HEK293 (cell line): ENCODE measurements around the gene IL10RB.
A peak's percentile ranks its signal among the peaks of the same experiment; 100 is the strongest.

ENCODE experiments used
- CTCF ChIA-PET: fragments of 350-600 bp; formaldehyde crosslinking; extraction: SDS; loops from one replicate; lab custom pipeline; 2021; ENCODE audit warnings: antibody characterized with exemption; lab: Yijun Ruan, JAX
- POLR2A ChIA-PET: fragments of 300-600 bp; formaldehyde crosslinking; extraction: SDS; loops from one replicate; lab custom pipeline; 2020; ENCODE audit warnings: antibody characterized with exemption, inconsistent platforms; lab: Yijun Ruan, JAX
- H3K27ac ChIP-seq: fragments of 200-500 bp; sonication (Bioruptor generic); 2 replicates; pipeline ENCODE4 v1.5.1; 2014; ENCODE audit warnings: low read depth, low read length, control low read depth, inconsistent platforms; ENCODE audit errors: extremely low read depth
- H3K36me3 ChIP-seq, 2 experiments: fragments of 200-500 bp in 1 of 2; sonication (Bioruptor generic) in 1 of 2; 1 replicate in 1 of 2; 2 replicates in 1 of 2; pipeline ENCODE4 v1.5.1; 2014 to 2017; ENCODE audit warnings: inconsistent platforms in 2 of 2, low read length in 2 of 2; ENCODE audit not compliant: control insufficient read depth in 2 of 2, insufficient read depth in 1 of 2
- H3K4me1 ChIP-seq: fragments of 200-500 bp; sonication (Bioruptor generic); 2 replicates; pipeline ENCODE4 v1.5.1; 2014; ENCODE audit warnings: mild to moderate bottlenecking, low read length, inconsistent platforms; ENCODE audit not compliant: control insufficient read depth, insufficient read depth
- H3K4me3 ChIP-seq: 2 replicates; pipeline ENCODE4 v1.5.1; 2011; ENCODE audit warnings: low read depth, mild to moderate bottlenecking, control low read depth, low read length, moderate library complexity
- H3K9me3 ChIP-seq: fragments of 200-500 bp; sonication (Bioruptor generic); 2 replicates; pipeline ENCODE4 v1.5.1; 2014; ENCODE audit warnings: low read depth, low read length, inconsistent platforms; ENCODE audit not compliant: control insufficient read depth, insufficient read depth
- BCL11A ChIP-seq: fragments of 450-650 bp; formaldehyde crosslinking; IDR thresholded peaks from 2 replicates; pipeline ENCODE4 v1.5.1; 2016; ENCODE audit warnings: low read depth, missing biosample characterization, missing genetic modification characterization
- BCL11B ChIP-seq: fragments of 450-650 bp; formaldehyde crosslinking; IDR thresholded peaks from 2 replicates; pipeline ENCODE4 v1.5.1; 2016; ENCODE audit warnings: low read depth, missing biosample characterization, missing genetic modification characterization
- HOXC10 ChIP-seq: sonication (generic); formaldehyde crosslinking; IDR thresholded peaks from 2 replicates; pipeline ENCODE4 v1.8.1; 2023; ENCODE audit warnings: mild to moderate bottlenecking, missing genetic modification reagents
- HOXD13 ChIP-seq: sonication (generic); formaldehyde crosslinking; IDR thresholded peaks from 2 replicates; pipeline ENCODE4 v1.8.0; 2022; ENCODE audit warnings: missing genetic modification reagents, borderline replicate concordance
- KLF16 ChIP-seq: fragments of 450-650 bp; formaldehyde crosslinking; IDR thresholded peaks from 2 replicates; pipeline ENCODE4 v1.5.1; 2017; ENCODE audit warnings: missing biosample characterization, missing genetic modification characterization
- MYNN ChIP-seq: fragments of 450-650 bp; formaldehyde crosslinking; IDR thresholded peaks from 2 replicates; pipeline ENCODE4 v1.5.1; 2016; ENCODE audit warnings: missing biosample characterization, missing genetic modification characterization, borderline replicate concordance
- MZF1 ChIP-seq: fragments of 450-650 bp; formaldehyde crosslinking; IDR thresholded peaks from 2 replicates; pipeline ENCODE4 v1.5.1; 2017; ENCODE audit warnings: missing biosample characterization, missing genetic modification characterization, borderline replicate concordance
- SCRT2 ChIP-seq: fragments of 450-650 bp; formaldehyde crosslinking; IDR thresholded peaks from 2 replicates; pipeline ENCODE4 v1.5.1; 2016; ENCODE audit warnings: missing biosample characterization, missing genetic modification characterization
- SP2 ChIP-seq: fragments of 450-650 bp; formaldehyde crosslinking; IDR thresholded peaks from 2 replicates; pipeline ENCODE4 v1.5.1; 2016; ENCODE audit warnings: missing biosample characterization, missing genetic modification characterization
- TCF7L2 ChIP-seq: IDR thresholded peaks from 2 replicates; pipeline ENCODE4 v1.6.1; 2011; ENCODE audit warnings: low read depth, mild to moderate bottlenecking, inconsistent platforms, low read length, moderate library complexity, borderline replicate concordance
- YY2 ChIP-seq: fragments of 450-650 bp; formaldehyde crosslinking; IDR thresholded peaks from 2 replicates; pipeline ENCODE4 v1.5.1; 2016; ENCODE audit warnings: missing biosample characterization, missing genetic modification characterization
- ZBTB1 ChIP-seq: fragments of 450-650 bp; formaldehyde crosslinking; IDR thresholded peaks from 2 replicates; pipeline ENCODE4 v1.5.1; 2016; ENCODE audit warnings: missing biosample characterization, missing genetic modification characterization
- ZNF133 ChIP-seq: fragments of 450-650 bp; formaldehyde crosslinking; IDR thresholded peaks from 2 replicates; pipeline ENCODE4 v1.5.1; 2016; ENCODE audit warnings: missing biosample characterization, missing genetic modification characterization
- ZNF16 ChIP-seq: fragments of 450-650 bp; formaldehyde crosslinking; IDR thresholded peaks from 2 replicates; pipeline ENCODE4 v1.5.1; 2016; ENCODE audit warnings: low read depth, missing biosample characterization, missing genetic modification characterization
- ZNF211 ChIP-seq: fragments of 450-650 bp; formaldehyde crosslinking; IDR thresholded peaks from 2 replicates; pipeline ENCODE4 v1.5.1; 2016; ENCODE audit warnings: low read depth, missing biosample characterization, missing genetic modification characterization
- ZNF266 ChIP-seq: fragments of 450-650 bp; formaldehyde crosslinking; IDR thresholded peaks from 2 replicates; pipeline ENCODE4 v1.5.1; 2016; ENCODE audit warnings: missing biosample characterization, missing genetic modification characterization, low read depth
- ZNF37A ChIP-seq: fragments of 450-650 bp; IDR thresholded peaks from 2 replicates; pipeline ENCODE4 v1.5.1; 2018; ENCODE audit warnings: missing biosample characterization, missing genetic modification characterization
- ZNF404 ChIP-seq: fragments of 450-650 bp; formaldehyde crosslinking; IDR thresholded peaks from 2 replicates; pipeline ENCODE4 v1.5.1; 2017; ENCODE audit warnings: missing biosample characterization, missing genetic modification characterization
- ZNF433 ChIP-seq: fragments of 450-650 bp; formaldehyde crosslinking; IDR thresholded peaks from 2 replicates; pipeline ENCODE4 v1.5.1; 2016; ENCODE audit warnings: missing biosample characterization, missing genetic modification characterization, low read depth
- ZNF510 ChIP-seq: fragments of 450-650 bp; formaldehyde crosslinking; IDR thresholded peaks from 2 replicates; pipeline ENCODE4 v1.5.1; 2018; ENCODE audit warnings: mild to moderate bottlenecking, missing genetic modification characterization, missing biosample characterization; ENCODE audit not compliant: insufficient replicate concordance
- ZNF555 ChIP-seq: fragments of 450-650 bp; formaldehyde crosslinking; conservative IDR thresholded peaks from 2 replicates; pipeline ENCODE4 v1.5.1; 2017; ENCODE audit warnings: missing biosample characterization, mild to moderate bottlenecking, missing genetic modification characterization, inconsistent platforms
- ZNF621 ChIP-seq: fragments of 450-650 bp; formaldehyde crosslinking; IDR thresholded peaks from 2 replicates; pipeline ENCODE4 v1.5.1; 2017; ENCODE audit warnings: missing biosample characterization, missing genetic modification characterization
- ZNF777 ChIP-seq: fragments of 450-650 bp; formaldehyde crosslinking; IDR thresholded peaks from 2 replicates; pipeline ENCODE4 v1.5.1; 2017; ENCODE audit warnings: missing biosample characterization, missing genetic modification characterization, borderline replicate concordance
- ZSCAN4 ChIP-seq: fragments of 450-650 bp; formaldehyde crosslinking; IDR thresholded peaks from 2 replicates; pipeline ENCODE4 v1.5.1; 2017; ENCODE audit warnings: missing biosample characterization, missing genetic modification characterization
- TF ChIP-seq, protein P1 (sequence below): fragments of 450-650 bp; formaldehyde crosslinking; IDR thresholded peaks from 2 replicates; pipeline ENCODE4 v1.5.1; 2016; ENCODE audit warnings: missing biosample characterization, missing genetic modification characterization
- TF ChIP-seq, protein P2 (sequence below): fragments of 450-650 bp; formaldehyde crosslinking; IDR thresholded peaks from 2 replicates; pipeline ENCODE4 v1.5.1; 2016; ENCODE audit warnings: missing biosample characterization, missing genetic modification characterization
- TF ChIP-seq, protein P3 (sequence below): fragments of 450-650 bp; formaldehyde crosslinking; IDR thresholded peaks from 2 replicates; pipeline ENCODE4 v1.5.1; 2016; ENCODE audit warnings: missing biosample characterization, missing genetic modification characterization

The IL10RB gene

GRCh38 chr21:33302796-33303195 is 36.6 kb downstream of the IL10RB start:
- POLR2A ChIA-PET: interaction anchor here (1.1 kb wide), 1 partner anchor 22 kb away, joined by 4 read pairs; the partner anchor contains the start of gene IFNAR1
- peaks cover 11% of the 10 kb centered on the region; the same call in 1 of the 2 replicates for H3K4me1 ChIP-seq
- CTCF ChIA-PET: interaction anchor here (0.5 to 0.7 kb wide), 2 partner anchors 53 to 176 kb away, joined by 3 read pairs; no protein-coding TSS in a partner anchor
- H3K9me3 ChIP-seq: no peaks in the 10 kb centered on the region
- H3K27ac ChIP-seq: no peak overlapping the region
- TF ChIP-seq, protein P1, sequence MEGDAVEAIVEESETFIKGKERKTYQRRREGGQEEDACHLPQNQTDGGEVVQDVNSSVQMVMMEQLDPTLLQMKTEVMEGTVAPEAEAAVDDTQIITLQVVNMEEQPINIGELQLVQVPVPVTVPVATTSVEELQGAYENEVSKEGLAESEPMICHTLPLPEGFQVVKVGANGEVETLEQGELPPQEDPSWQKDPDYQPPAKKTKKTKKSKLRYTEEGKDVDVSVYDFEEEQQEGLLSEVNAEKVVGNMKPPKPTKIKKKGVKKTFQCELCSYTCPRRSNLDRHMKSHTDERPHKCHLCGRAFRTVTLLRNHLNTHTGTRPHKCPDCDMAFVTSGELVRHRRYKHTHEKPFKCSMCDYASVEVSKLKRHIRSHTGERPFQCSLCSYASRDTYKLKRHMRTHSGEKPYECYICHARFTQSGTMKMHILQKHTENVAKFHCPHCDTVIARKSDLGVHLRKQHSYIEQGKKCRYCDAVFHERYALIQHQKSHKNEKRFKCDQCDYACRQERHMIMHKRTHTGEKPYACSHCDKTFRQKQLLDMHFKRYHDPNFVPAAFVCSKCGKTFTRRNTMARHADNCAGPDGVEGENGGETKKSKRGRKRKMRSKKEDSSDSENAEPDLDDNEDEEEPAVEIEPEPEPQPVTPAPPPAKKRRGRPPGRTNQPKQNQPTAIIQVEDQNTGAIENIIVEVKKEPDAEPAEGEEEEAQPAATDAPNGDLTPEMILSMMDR (tag by site-specific recombination): peak; percentile 47
- no peak for TF ChIP-seq ZNF777 (tag by site-specific recombination)
- TF ChIP-seq, all 188 proteins: peak for 1
- Histone ChIP-seq H3K36me3 (no peaks in the 10 kb centered on the region), H3K4me3 (no peak overlapping the region)

DNA sequence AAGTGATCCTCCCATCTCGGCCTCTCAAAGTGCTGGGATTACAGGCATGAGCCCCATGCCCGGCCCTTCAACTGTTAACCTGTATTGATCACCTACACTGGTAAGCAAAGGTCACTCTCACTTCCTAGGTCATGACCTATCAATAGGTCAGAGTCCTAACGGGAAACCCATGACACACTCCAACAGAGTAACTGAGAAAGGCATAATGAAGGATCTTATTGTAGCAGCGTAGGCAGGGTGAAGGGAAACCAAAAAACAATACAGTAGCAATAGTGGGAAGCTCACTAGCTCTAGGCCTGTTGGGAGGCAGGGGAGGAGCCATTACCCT is 39.1 kb downstream of the IL10RB start:
- no peak for TF ChIP-seq ZNF404 (tag by site-specific recombination)
- no peak for TF ChIP-seq MYNN
- no peak for TF ChIP-seq ZNF433 (tag by site-specific recombination)
- no peak for TF ChIP-seq SCRT2 (tag by site-specific recombination)
- TF ChIP-seq HOXD13 (CRISPR knock-in tag): no peak
- TF ChIP-seq TCF7L2: no peak
- no peak for TF ChIP-seq MZF1
- no peak for TF ChIP-seq BCL11B
- no peak for TF ChIP-seq ZNF621 (tag by site-specific recombination)
- TF ChIP-seq BCL11A: no peak
- no peak for TF ChIP-seq SP2 (tag by site-specific recombination)
- TF ChIP-seq, protein P2, sequence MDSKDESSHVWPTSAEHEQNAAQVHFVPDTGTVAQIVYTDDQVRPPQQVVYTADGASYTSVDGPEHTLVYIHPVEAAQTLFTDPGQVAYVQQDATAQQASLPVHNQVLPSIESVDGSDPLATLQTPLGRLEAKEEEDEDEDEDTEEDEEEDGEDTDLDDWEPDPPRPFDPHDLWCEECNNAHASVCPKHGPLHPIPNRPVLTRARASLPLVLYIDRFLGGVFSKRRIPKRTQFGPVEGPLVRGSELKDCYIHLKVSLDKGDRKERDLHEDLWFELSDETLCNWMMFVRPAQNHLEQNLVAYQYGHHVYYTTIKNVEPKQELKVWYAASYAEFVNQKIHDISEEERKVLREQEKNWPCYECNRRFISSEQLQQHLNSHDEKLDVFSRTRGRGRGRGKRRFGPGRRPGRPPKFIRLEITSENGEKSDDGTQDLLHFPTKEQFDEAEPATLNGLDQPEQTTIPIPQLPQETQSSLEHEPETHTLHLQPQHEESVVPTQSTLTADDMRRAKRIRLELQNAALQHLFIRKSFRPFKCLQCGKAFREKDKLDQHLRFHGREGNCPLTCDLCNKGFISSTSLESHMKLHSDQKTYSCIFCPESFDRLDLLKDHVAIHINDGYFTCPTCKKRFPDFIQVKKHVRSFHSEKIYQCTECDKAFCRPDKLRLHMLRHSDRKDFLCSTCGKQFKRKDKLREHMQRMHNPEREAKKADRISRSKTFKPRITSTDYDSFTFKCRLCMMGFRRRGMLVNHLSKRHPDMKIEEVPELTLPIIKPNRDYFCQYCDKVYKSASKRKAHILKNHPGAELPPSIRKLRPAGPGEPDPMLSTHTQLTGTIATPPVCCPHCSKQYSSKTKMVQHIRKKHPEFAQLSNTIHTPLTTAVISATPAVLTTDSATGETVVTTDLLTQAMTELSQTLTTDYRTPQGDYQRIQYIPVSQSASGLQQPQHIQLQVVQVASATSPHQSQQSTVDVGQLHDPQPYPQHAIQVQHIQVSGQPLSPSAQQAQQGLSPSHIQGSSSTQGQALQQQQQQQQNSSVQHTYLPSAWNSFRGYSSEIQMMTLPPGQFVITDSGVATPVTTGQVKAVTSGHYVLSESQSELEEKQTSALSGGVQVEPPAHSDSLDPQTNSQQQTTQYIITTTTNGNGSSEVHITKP (tag by site-specific recombination): no peak
- TF ChIP-seq ZNF555 (tag by site-specific recombination): no peak
- no peak for TF ChIP-seq ZBTB1
- TF ChIP-seq ZSCAN4 (tag by site-specific recombination): no peak
- TF ChIP-seq, all 188 proteins: peak for 0
- Histone ChIP-seq H3K4me3 (no peak overlapping the region), H3K9me3 (no peaks in the 10 kb centered on the region), H3K4me1 (peaks cover 17% of the 10 kb centered on the region; the same call in 1 of the 2 replicates), H3K27ac (no peak overlapping the region), H3K36me3 (no peaks in the 10 kb centered on the region)
- ChIA-PET CTCF (no interaction called here), POLR2A (no interaction called here)

- no peak overlapping the region for H3K27ac ChIP-seq
- H3K36me3 ChIP-seq: no peaks in the 10 kb centered on the region
- CTCF ChIA-PET: no interaction called here
- H3K9me3 ChIP-seq: no peaks in the 10 kb centered on the region
- POLR2A ChIA-PET: no interaction called here
- H3K4me3 ChIP-seq: no peak overlapping the region
- H3K4me1 ChIP-seq: peaks cover 13% of the 10 kb centered on the region; the same call in 1 of the 2 replicates
- no peak for TF ChIP-seq ZNF510 (tag by site-specific recombination)
- no peak for TF ChIP-seq ZNF37A
- TF ChIP-seq KLF16 (tag by site-specific recombination): no peak
- TF ChIP-seq YY2 (tag by site-specific recombination): no peak
- no peak for TF ChIP-seq HOXC10 (CRISPR knock-in tag)
- TF ChIP-seq, protein P3, sequence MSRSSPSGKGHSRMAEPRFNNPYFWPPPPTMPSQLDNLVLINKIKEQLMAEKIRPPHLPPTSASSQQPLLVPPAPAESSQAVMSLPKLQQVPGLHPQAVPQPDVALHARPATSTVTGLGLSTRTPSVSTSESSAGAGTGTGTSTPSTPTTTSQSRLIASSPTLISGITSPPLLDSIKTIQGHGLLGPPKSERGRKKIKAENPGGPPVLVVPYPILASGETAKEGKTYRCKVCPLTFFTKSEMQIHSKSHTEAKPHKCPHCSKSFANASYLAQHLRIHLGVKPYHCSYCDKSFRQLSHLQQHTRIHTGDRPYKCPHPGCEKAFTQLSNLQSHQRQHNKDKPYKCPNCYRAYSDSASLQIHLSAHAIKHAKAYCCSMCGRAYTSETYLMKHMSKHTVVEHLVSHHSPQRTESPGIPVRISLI (tag by site-specific recombination): no peak
- TF ChIP-seq ZNF133 (tag by site-specific recombination): no peak
- no peak for TF ChIP-seq ZNF211
- TF ChIP-seq ZNF16 (tag by site-specific recombination): no peak
- no peak for TF ChIP-seq ZNF266 (tag by site-specific recombination)
Observed at GRCh38 chr21:33305938-33306337, 39.8 kb downstream of the IL10RB start.
